ENCODE data around the gene PKP1.

PKP1 gene

GRCh38 chr1:201282216-201282615 lies 1.1 kb upstream of the PKP1 start:
- DNase-seq (ENCODE audit: low read depth) = no peak

- no peak for DNase-seq (ENCODE audit: low read depth)
These were observed 689 bp downstream of the PKP1 start for GRCh38 chr1:201283836-201284553.

- DNase-seq (ENCODE audit: low read depth) = no peak
These were observed 1.3 kb downstream of the PKP1 start for GRCh38 chr1:201284636-201285035.

- no peak for DNase-seq (ENCODE audit: low read depth)
These were observed 2.5 kb downstream of the PKP1 start for GRCh38 chr1:201285846-201286245.

DNA sequence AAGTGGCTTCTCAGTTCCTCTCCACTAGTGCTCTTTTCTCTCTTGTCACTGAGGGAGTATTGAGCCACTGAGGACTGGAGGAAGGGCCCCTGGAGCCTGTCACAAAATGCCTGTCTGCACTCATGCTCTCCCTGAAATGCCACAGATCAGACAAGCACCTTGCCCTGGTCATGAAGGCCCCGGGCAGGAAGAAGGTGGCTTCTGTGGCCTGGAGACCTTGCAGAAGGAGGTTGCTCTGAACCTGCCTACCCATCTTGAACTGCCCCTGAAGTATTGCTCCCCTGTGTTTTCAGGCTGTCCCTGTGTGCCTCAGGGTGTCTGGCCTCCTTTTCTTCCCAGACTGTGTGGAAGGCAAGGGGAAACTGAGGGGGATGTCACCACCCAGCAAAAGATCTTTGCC lies 3.1 kb downstream of the PKP1 start:
- DNase-seq (ENCODE audit: low read depth) = no peak

DNA sequence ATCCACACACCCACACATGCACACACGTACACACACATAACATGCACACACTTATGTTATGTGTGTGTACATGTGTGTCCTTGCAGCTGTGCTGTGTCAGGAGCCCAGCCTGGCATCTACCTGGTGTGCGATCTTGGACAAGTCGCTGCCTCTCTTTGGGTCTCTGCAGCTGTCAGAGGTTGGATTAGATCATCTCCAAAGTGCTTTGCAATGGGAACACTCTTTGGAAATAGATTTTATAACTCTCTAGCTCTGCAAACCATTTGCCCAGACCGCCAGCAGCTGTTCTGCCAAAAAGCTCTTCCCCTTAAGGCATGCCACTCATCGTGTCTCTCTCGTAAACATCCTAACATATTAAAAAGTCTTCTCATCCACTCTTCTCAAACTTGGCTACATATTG lies 4.7 kb downstream of the PKP1 start:
- DNase-seq (ENCODE audit: low read depth) = no peak

DNA sequence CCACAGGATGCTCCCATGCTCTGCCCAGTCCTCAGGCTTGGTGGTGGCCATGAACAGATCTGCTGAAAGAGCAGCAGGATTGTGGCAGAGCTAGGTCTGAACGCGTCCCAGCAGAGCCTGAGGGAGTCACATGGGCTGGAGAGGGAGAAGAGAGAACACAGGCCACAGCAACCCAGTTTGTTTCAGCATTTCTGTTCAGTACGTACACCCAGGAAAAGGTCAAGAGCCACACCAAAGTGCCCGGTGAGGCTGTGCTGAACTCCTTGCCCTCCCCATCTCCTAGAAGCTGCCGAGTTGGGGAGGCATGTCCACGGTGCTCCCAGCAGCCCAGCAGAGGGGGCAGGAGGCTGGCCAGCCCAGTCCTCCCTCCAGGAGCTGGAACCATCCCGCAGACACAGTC lies 5.5 kb downstream of the PKP1 start:
- no peak for DNase-seq (ENCODE audit: low read depth)

DNA sequence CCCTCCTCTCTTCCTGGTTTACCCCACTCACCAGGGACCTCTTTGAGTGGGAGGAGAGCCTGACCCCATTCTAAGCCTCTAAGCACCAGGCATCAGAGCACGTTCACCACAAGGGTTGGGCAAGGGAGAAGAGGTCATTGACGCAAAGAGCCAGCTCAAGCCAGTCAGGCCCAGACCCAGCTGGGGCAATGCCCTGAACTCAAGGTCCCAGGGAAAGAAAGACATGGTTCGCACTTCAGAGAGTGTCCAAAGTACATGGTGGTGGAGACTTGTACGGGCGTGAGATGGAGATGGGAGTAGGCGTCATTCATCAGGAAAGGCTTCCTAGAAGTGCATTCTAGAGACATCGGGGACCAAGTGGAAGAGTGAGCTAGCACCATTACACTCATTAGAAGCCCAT lies 7.2 kb downstream of the PKP1 start:
- no peak for DNase-seq (ENCODE audit: low read depth)

DNA sequence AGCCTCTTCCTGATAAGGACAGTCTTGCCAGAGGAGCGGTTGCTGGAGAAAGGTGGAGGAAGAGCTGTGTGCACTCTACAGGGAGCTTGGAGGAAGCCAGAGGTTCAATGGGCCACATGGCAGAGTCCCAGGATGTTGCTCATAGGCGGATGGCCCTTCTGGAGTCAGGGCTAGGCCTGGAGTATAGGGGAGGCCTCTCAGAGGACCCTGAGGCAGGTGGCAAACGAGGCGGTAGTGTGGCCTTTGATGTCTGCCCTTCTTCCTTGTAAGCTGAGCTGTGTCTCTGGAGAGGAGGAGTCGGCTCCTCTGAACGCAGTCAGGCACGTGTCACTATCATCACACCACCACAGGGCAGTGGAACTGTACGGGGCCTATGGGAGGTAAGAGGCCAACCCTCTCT lies 8.6 kb downstream of the PKP1 start:
- DNase-seq (ENCODE audit: low read depth) = no peak

- DNase-seq (ENCODE audit: low read depth) = no peak
These were observed 11.6 kb downstream of the PKP1 start for GRCh38 chr1:201294876-201295275.

DNA sequence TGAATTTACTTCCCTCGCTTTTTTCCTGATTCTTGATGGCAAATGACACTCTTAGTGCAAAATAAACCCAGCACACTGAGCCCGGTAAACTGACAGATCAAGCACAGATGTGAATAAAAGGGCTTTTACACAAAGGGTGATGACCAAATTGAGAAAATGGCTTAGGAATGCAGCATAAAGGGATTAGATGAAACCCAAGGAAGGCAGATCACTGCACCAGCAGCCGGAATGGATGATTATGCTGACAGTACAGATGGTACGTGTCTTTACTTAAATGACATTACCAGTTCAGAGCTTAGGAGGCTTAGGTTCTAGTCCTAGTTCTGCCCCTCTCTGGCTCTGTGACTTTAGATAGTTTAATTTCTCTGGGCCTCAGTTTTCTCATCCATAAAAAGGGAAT lies 12.0 kb downstream of the PKP1 start:
- DNase-seq (ENCODE audit: low read depth) = no peak

- no peak for DNase-seq (ENCODE audit: low read depth)
These were observed 12.6 kb downstream of the PKP1 start for GRCh38 chr1:201295861-201296260.

GRCh38 chr1:201296352-201296751 lies 13.0 kb downstream of the PKP1 start:
- DNase-seq (ENCODE audit: low read depth) = no peak

GRCh38 chr1:201298396-201299381 lies 15.4 kb downstream of the PKP1 start:
- no peak for DNase-seq (ENCODE audit: low read depth)

DNA sequence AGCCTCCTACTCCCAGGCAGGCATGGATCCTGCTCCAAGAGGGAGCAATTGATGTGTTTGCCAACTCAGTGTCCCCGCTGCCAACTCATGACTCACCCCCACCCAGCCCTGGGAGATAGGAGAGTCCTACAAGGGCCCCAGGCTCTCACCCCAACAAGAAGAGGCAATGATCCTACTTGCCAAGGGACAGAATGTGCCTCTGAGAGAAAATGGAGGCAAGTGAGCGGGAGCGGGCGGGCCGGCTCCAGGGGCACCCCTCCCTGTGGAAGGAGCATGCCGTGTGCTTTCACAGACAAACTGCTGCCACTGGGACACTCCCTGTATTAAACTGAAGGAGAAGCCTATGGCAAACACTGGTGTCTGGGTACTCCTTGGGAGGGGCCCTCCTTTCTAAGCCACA lies 16.7 kb downstream of the PKP1 start:
- DNase-seq (ENCODE audit: low read depth) = no peak

DNA sequence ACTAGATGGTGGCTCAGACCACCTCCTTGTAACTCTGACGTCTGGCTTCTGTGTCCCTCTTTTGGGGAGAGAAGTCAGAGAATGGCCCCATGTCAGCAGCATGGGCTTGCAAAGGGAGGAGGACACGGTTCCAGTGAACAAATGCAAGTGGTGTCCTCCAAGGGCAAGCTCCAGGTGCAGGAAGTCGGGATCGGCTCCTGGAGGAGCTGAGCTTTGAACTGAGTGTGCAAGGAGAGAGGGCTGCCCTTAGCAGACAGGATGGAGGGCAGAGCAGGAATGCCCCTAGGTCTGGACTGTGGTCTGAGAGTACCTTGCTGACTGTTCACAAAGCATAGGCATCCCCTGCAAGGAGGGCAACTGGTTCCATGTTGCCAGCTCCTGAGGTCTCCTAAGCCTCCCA lies 17.3 kb downstream of the PKP1 start:
- no peak for DNase-seq (ENCODE audit: low read depth)

- no peak for DNase-seq (ENCODE audit: low read depth)
These were observed 19.2 kb downstream of the PKP1 start for GRCh38 chr1:201302163-201303152.

- DNase-seq (ENCODE audit: low read depth) = no peak
These were observed 20.8 kb downstream of the PKP1 start for GRCh38 chr1:201304126-201304525.

DNA sequence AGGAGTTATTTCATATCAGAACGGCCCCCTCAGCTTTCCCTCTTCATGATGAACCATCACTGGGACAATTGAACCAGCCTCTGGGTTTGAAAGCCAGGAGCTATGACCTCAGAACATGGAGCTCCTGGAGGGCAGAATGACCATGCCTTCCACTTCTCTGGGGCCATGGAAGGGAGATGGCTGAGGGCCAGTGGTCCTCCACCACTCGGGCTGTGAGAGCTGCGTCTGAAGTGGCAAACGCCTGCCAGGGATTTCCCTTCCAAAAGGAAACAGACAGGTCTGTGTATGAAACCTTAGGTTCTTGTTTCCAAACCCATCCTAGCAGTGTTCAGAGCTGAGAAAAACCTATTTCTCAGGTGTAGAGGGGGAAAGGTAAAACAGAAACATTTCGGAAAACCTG lies 22.5 kb downstream of the PKP1 start:
- DNase-seq (ENCODE audit: low read depth) = no peak

GRCh38 chr1:201307231-201307630 lies 23.9 kb downstream of the PKP1 start:
- no peak for DNase-seq (ENCODE audit: low read depth)

DNA sequence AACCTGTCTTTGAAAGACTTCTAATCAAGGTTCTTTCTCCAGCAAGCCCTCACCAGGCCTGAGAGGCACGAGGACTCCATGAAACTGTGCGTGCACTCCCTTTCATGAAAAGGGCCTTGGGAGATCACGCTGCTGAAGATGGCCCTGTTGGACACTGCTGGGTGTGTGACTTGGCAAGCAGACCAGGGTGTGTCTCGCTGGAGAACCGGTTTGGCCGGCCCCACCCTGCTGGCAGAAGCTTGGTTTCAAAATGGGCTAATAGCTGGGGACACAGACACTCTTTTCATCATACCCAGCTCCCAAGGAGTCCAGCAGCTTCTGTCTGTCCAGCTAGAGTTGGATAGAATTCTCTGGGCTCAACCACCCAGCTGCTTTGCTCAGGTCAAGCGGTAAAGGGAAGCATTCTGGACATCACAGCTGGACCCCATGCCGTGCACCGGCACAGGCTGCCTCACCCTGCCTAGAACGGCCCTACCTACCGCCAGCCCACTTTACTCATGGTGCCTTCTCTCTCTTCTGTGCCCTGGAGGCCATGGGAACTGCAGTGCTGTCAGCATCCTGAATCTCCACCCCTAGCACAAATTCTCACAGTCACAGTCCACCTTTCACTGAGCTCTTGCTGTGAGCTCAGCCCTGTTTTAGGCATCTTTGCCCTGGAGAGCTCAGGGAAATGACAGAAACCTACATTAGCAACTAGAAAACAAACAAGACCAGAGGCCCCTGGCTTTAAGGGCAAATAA lies 24.6 kb downstream of the PKP1 start:
- no peak for DNase-seq (ENCODE audit: low read depth)

All from stimulated activated CD8-positive, alpha-beta memory T cell treated with anti-CD3 and anti-CD28 coated beads, Interleukin-7, amount 100 ng/mL, for 24 hours (primary cell).